Glomerular visceral epithelial cell (primary cell): ENCODE data around the gene CNTLN.
A peak's percentile ranks its signal among the peaks of the same experiment; 100 is the strongest.
"Not testable (repeated sequence)": the region's sequence is repeated elsewhere in the genome, so short reads cannot be mapped to it uniquely, and the experiment has no call there.

Experiments used
- DNase-seq: peaks from one replicate; pipeline ENCODE4 v3.0.0-alpha.2; 2016; ENCODE audit errors: extremely low spot score

Gene CNTLN

DNA sequence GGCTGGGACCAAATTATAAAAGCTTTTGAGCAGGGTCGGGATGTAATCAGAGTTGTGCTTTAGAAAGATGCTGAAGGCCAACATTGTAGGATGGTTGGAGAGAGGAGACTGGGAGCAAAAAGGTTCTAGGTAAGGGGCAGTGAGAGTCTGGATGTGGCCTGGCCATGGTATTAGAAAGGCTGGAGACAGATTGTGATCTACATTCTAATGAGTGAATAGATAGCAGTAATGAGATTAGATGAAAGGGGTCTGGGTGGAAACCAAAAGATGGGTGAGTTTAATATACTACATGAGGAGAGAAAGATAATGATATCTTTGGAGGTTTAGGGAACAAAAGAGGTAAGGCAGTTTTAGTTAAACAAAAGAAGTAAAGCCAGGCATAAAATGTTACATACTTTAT, 355.3 kb downstream of the CNTLN start:
- DNase-seq: no peak

DNA sequence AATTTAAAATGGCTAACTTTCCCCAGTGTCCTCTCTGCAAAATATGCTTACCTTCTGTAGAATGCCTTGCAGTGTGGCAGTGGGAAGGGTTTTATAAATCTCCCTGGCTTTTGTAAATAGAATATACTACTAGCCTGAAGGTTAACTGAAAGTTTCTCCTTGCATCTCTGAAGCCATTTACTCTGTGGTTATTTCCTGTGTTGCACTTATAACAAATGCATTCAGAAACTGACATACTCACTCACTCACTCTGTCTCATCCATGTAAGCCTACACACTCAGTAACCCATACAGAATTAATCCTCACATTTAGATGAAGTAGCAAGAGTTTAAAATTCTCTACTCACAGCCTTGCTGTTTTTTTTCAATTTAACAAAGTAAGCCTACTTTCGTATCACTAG, 356.9 kb downstream of the CNTLN start:
- no peak for DNase-seq

DNA sequence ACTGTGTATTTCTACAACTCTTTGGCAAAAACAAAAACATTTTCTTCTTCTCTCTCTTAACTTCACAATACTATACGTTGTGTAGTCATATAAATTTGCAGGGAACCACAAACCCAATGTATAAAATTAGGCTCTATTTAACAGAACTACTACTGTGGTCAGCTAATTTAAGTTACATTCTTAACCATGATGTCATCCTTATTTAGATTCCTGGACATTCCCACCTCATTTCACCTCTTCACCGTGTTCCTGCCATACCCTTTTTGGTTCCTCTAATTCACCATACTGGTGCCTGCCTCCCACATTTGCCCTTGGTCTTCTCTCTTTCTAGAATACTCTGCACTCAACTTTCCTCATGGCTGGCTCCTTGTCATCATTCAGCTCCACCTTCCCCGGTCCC, 368.4 kb downstream of the CNTLN start:
- no peak for DNase-seq

DNA sequence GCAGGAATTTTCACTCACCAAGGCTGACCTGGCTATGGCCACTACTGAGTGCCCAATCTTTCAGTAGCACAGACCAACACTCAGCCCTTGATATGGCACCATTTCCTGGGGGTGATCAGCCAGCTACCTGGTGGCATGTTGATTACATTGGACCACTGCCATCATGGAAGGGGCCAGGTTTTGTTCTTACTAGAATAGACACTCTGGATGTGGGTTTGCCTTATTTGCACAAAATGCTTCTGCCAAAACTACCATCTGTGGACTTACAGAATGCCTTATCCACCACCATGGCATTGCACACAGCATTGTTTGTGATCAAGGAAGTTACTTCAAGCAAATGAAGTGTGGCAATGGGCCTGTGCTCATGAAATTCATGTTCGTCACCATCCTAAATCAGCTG, 374.3 kb downstream of the CNTLN start:
- no peak for DNase-seq

DNA sequence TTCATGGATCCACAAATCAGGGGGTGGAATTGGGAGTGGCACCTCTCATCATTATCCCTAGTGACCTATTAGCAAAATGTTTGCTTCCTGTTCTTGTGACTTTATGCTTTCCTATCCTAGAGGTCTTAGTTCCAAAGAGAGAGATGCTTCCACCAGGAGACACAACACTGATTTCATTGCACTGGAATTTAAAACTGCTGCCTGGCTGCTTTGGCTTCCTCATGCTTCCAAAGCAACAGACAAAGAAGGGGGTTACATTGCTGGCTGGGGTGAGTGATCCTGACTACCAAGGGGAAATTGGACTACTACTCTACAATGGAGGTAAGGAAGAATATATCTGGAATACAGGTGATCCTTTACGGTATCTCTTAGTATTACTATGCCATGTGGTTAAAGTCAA, 374.9 kb downstream of the CNTLN start:
- peak; percentile 38 for DNase-seq

DNA sequence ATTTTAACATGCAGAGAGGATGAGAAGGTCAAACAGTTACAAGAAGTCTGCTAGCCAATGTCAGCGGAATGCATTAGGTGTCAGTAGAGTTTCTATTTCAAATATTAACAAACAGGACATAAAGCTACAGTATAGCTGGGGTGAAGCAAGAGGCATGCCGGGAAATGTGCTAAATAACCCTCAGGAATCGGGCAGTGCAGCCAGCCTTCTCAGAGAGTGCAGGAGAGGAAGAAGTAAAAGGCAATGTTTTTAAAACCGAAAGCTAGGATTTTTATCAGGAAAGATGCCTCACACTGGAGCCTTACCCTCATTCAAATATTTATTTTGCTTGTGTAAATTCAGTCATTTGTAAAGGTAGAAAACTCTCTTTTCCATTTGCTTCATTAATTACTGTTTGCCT, 384.9 kb downstream of the CNTLN start:
- DNase-seq: no peak

DNA sequence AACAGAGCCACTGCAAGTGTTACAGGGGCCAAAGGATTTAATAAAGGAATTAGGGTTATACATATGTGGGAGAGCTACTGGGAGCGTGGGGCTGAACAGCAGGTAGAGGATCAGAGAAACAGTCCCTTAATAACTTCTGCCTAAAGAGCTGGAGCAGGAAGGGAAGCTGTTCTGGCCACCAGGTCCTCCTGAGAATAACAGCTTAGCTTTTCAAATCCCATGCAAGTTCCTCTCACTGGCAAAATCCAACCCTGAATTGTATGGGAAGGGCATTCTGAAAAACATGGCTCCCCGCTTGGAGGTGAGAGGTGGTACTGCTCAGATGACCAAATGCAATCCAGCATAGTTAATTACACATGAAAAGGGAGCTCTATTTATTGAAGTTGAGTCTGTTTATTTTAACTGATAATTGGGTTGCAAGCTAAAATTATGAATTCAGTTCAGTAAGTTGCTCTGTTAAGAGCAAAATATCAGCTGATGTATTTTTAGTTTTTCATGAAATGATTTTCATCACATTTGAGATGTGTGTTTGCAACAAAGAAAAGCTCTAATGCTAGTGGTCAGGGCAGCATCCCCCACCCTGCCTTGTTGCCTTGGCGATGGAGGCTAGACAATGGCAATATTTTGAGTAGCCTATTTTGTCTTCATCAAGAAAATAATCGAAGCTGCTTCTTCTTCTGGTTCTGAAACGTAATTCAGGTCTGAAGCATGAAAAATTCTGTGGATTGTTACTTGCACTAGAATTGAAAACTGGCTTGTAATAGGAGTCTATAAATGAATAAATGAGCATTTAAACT, 385.6 kb downstream of the CNTLN start:
- DNase-seq: no peak

DNA sequence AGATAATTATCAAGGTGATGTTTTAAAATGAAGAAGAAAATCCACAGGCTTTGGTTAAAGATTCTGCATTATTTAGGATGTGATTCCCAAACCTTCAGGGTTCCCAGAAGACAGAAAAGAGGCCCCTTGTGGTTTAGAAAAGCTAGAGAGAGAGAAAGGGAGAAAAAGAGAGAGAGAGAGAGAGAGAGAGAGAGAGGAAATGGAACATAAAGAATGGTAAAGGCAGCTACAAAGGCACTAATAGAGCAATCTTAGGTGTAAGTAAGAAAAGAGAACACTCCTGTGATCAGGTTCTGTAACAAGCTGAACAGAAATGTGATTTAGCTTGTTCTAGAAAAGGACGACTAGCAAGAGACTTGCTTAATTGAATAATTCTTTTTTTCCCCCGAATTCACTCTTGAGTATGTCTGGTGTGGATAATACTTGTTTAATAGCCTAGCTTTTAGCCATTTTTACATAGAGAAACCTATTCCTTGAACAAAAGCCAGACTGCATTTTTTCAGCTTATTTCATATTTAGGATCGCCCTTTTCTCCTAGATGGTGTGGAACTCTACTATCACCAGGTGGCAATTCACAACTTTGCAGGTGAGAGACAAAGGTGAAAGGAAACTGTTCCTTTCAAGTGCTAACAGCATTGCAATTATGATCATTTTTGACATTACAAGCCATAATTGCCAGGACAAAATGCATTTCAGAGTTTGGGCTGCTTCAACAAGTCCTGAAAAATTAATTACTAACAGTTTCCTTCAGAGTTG, 386.4 kb downstream of the CNTLN start:
- DNase-seq: no peak

DNA sequence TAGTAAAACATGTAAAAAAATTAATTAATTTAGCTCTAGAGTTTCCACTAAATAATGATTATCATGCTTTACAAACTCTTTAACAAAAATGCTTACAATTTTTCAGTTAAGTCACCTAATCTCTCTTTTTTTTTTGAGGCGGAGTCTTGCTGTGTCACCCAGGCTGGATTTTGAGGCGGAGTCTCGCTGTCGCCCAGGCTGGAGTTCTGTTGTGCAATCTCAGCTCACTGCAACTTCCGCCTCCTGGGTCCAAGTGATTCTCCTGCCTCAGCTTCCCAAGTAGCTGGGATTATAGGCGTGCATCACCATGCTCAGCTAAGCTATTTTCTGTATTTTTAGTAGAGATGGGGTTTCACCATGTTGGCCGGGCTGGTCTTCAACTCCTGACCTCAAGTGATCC, 391.9 kb downstream of the CNTLN start:
- not testable (repeated sequence) for DNase-seq

DNA sequence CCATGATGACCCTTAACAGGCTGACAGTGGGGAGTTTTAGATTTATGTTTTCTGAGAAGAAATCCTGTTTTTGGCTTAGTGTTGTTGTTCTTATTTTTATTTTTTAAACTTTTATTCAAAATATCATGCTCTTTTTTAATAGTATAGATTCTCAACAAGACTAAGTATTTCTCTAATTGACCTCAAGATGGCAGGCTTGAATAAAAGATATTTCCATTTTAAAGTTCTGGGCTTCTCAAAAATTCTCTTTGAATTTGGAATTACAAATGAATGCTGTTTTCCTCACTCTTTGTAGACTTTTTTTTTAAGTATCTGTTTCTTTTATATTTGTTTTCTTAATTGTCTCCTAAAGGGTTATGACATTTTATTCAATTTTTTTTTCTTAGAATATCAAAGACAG, 394.0 kb downstream of the CNTLN start:
- DNase-seq: no peak

DNA sequence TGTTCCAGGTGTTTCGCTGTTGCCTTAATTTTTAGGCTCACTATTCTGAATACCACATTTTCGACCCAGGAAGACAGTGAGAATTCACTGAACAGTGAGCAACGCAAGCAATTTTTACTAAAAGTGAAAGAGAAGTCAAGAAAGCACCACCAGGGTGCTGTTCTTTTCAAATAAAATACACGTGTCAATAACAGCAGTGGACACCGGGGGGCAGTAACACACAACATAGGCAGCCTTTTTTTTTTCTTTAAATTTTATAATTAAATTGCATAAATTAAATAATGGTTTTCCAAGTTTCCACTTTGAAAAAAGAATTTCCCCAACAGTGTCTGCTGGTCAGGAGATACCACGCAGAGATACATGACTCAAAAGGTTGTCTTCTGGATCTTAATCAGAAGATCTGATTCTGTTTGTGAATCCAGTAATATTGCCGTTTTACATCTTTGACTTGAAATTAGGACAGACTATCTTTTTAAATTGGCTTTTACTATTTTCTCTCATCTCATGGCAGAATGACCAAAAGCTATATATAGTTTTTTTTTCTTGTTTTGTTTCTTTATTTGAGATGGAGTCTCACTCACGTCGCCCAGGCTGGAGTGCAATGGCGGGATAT, 396.9 kb downstream of the CNTLN start:
- DNase-seq: peak; percentile 47

DNA sequence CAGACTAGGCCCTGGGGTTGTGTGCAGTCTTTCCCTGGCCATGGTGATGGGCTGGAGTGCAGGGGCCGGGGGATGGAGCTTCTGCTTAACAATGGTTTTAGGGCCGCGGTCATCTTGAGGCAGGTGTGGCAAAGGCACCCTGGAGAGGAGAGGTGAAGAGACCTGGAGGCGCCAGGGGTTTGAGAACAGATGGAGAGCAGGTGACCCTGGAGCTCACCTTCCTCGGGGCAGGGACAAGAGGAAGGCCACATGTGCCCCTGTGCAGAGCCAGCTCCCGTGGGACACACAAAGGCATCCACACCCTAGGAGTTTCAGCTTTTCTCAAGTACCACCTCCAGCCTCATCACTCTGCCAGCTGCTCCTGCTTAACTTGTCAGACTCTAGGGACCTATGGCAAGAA, 397.6 kb downstream of the CNTLN start:
- no peak for DNase-seq

DNA sequence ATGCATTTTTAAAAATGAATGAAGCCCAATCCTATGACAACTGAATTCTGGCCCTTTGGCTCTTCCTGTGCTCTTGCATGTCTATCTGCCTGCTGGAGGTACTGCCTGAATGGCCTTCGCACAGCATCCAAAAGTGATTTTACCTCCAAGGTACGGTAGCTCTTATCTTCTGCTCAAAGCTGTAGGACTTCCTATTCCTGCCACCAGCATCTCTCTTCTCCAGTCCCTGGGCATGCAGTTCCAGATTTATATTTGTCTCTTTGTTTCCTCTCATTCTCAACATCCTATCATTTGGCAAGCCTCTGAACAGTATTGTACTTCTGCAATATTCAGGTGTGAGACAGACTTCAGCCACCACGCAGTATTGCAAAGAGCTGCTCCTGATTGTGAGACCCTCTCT, 400.3 kb downstream of the CNTLN start:
- no peak for DNase-seq

DNA sequence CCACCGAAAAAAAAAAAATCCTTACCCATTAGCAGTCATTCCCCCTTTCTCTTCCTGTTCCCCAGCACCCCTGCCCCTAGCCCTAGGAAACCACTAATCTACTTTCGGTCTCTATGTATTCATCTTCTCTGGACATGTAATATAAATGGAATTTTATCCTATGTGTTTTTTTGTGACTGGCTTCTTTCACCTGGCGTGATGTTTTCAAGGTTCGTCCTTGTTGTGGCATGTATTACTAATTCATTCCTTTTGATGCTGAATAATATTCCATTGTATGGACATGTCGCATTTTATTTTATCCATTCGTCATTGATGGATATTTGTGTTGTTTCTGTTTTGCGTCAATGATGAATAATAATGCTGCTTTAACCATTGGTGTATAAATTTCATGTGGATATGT, 401.2 kb downstream of the CNTLN start:
- DNase-seq: no peak

DNA sequence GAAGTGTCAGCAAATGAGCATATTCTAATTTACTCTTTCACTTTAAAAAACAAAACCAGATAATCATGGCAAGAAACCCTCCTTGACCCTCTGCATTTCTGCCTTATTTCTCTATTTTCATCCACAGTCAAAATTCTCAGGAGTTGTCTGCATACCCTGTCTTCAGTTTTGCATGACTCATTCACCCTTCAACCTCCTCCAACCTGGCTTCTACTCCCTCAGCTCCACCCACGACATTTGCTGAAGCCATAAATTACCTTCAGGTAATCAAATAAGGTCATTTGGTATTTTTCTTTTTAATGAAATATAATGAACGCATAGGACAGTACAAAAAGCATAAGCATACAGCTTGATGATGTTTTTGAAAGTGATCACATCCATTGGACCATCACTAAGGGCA, 416.2 kb downstream of the CNTLN start:
- DNase-seq: no peak
